Spinal cord (tissue), 10 donors: ENCODE results near the gene ENDOV. TPM values are rescaled to one million over a fixed set of nuclear protein-coding genes. Genes with fewer than 3 reads are reported as not detected.
A peak's percentile ranks its signal among the peaks of the same experiment; 100 is the strongest.

Source experiments
- DNase-seq, 6 donors: peaks; one replicate each; pipeline versions ENCODE4 v3.0.0 to v3.0.0-alpha.2; 2013 to 2015; ENCODE audit warnings: low spot score in 6 of 6, low read depth in 4 of 6
- H3K27ac ChIP-seq: one replicate; pipeline ENCODE4 v1.5.1; 2013; ENCODE audit warnings: low read depth, low read length, control low read depth
- H3K27me3 ChIP-seq: one replicate; pipeline ENCODE4 v1.6.1; 2013; ENCODE audit warnings: low read length; ENCODE audit not compliant: control insufficient read depth, insufficient read depth
- H3K36me3 ChIP-seq: one replicate; pipeline ENCODE4 v1.6.1; 2013; ENCODE audit warnings: low read length; ENCODE audit not compliant: control insufficient read depth, insufficient read depth
- H3K4me1 ChIP-seq: one replicate; pipeline ENCODE4 v1.6.1; 2013; ENCODE audit warnings: low read length; ENCODE audit not compliant: control insufficient read depth, insufficient read depth
- H3K4me3 ChIP-seq: one replicate; pipeline ENCODE4 v1.5.1; 2013; ENCODE audit warnings: low read depth, low read length, control low read depth
- H3K9me3 ChIP-seq: one replicate; pipeline ENCODE4 v1.6.1; 2013; ENCODE audit warnings: low read length; ENCODE audit not compliant: control insufficient read depth, insufficient read depth
- WGBS: methylation state at CpG from one replicate; pipeline ENCODE4 v1.1.5; 2013; ENCODE audit warnings: missing lambda C conversion rate; ENCODE audit not compliant: insufficient coverage; 5-methylcytosine and 5-hydroxymethylcytosine counted together
- long read RNA-seq, 4 donors: transcript quantifications; one replicate each; lab custom pipeline, GENCODE V29; 2026
- polyA plus RNA-seq, 2 donors: library from polyadenylated mRNA; unstranded; fragments of 120-200 nt; gene quantifications; one replicate each; pipeline ENCODE4 v1.2.1, GENCODE V29; 2013; ENCODE audit not compliant: insufficient read length in 2 of 2
- total RNA-seq, 2 donors: library from RNA; depleted of rRNA in 1 of 2; stranded (reverse); fragments of 120-200 nt in 1 of 2; fragments of >200 nt in 1 of 2; gene quantifications; one replicate each; pipeline versions ENCODE4 v1.2.3 to v1.2.4, GENCODE V29; 2013 to 2014
- donor health status: healthy.

ENDOV gene
- total RNA-seq (10 to 100 TPM; 14.3 to 21.2 TPM), polyA plus RNA-seq (10 to 100 TPM; 37.6 to 51.6 TPM)
- long read RNA-seq, donor 1, partial matches to known transcripts, result 14 of 18 reads
- long read RNA-seq, donor 1, other reads (novel, unspliced or antisense), result 0 of 18 reads
- long read RNA-seq, donor 2, result 0 reads
- long read RNA-seq, donor 3, partial matches to known transcripts, result 0 of 1 reads
- long read RNA-seq, donor 3, other reads (novel, unspliced or antisense), result 0 of 1 reads
- long read RNA-seq, donor 4, partial matches to known transcripts, result 0 of 5 reads
- long read RNA-seq, donor 4, other reads (novel, unspliced or antisense), result 0 of 5 reads

GRCh38 chr17:80414803-80415625 lies at the start of gene ENDOV:
Gene ENDOV, plus strand, starts transcription at chr17:80415167. Its CDS starts 28 bp downstream, at chr17:80415195.
- Histone ChIP-seq H3K27ac (peak within 1 kb of the TSS; percentile 100), H3K36me3 (peaks cover 27% of the 10 kb centered on the region), H3K27me3 (no peaks in the 10 kb centered on the region), H3K9me3 (no peaks in the 10 kb centered on the region), H3K4me1 (peaks cover 27% of the 10 kb centered on the region), H3K4me3 (peak within 1 kb of the TSS; percentile 99)
- DNase-seq, result peak; percentile 92 to 99 (median 95)
- WGBS, result under 1% methylated on average over 97 of the region's 97 CpGs

DNA sequence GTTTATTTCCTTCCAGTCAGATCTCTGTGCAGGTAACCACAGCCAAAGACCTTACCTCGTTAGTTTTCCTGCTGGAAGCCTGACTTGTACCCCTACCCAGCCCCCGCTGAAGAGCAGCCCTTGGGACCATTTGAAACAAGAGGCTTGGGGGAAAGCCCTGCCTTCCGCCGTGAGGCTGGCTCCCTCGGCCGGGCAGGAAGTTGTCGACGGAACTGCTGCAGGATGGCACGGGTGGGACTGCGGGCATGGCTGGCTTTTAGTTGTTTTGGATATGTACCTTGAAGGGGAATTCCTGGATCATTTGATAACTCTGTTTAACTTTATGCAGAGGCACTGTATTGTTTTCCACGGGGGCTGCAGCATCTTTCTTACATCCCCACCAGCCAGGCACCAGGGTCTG lies 49.0 kb upstream of the ENDOV start:
- Histone ChIP-seq H3K27me3 (no peaks in the 10 kb centered on the region), H3K4me3 (no peak overlapping the region), H3K27ac (no peak overlapping the region), H3K36me3 (peaks cover 60% of the 10 kb centered on the region), H3K9me3 (no peaks in the 10 kb centered on the region), H3K4me1 (peaks cover 5% of the 10 kb centered on the region)
- no peak for DNase-seq
- WGBS, result 89% methylated on average over 8 of the region's 11 CpGs

DNA sequence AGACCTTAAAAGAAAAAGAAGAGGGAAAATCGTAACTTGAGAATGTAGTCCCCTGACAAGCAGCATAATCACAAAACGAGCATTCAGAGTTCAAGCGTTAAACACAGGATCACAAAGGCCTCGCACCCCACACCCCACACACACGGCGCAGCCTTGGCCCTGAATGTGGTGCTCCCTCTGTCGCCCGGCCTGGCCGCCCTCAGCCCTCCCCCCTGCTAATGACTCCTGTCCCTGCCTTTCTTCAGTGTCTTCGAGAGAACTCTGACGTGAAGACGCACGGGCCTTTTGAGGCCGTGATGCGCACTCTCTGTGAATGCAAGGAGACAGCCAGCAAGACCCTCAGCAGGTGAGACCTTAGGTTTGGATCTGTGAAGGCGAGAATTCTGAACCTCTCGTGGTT lies 47.5 kb upstream of the ENDOV start:
- Histone ChIP-seq H3K4me1 (peaks cover 5% of the 10 kb centered on the region), H3K36me3 (peaks cover 54% of the 10 kb centered on the region), H3K9me3 (no peaks in the 10 kb centered on the region), H3K4me3 (no peak overlapping the region), H3K27me3 (no peaks in the 10 kb centered on the region), H3K27ac (no peak overlapping the region)
- no peak for DNase-seq
- WGBS, result 49% methylated on average over 16 of the region's 17 CpGs

DNA sequence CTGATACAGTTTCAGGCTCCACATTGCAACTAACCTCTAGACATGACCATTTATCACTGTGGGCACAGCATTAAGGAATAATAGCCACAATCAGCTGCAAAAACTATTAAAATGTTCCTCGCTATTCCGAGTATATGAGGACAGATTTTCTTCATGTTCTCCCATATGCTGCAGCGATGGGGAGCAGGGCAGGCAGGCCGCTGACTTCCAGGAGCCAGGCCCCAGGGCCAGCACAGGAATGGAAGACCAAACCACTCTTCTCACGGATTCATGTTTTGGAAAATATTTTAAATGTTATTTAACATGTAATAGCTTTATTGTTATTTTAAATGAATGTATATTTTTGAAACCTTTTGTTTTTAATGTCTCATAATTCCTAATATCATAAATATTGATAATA lies 43.8 kb upstream of the ENDOV start:
- H3K27me3 ChIP-seq, result no peaks in the 10 kb centered on the region
- H3K27ac ChIP-seq, result no peak overlapping the region
- no peaks in the 10 kb centered on the region for H3K4me1 ChIP-seq
- H3K4me3 ChIP-seq, result no peak overlapping the region
- DNase-seq, result no peak
- H3K9me3 ChIP-seq, result no peaks in the 10 kb centered on the region
- 93% methylated on average over 2 of the region's 5 CpGs for WGBS
- peaks cover 48% of the 10 kb centered on the region for H3K36me3 ChIP-seq

DNA sequence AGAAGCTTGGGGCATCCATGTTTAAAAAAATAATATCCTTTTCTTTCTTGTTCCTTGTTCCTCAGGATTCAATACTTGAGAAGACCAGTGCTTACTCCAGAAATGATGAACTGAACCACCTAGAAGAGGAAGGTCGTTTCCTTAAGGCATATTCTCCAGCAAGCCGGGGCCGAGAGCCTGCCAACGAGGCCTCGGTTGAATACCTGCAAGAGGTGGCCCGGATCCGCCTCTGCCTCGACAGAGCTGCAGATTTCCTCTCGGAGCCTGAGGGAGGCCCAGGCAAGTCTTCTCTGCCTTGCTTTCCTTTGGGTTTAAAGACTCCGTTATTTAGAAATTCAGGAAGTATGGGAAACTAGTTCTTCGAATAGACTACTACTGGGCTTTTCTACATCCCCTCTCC lies 42.5 kb upstream of the ENDOV start:
- Histone ChIP-seq H3K9me3 (no peaks in the 10 kb centered on the region), H3K4me1 (no peaks in the 10 kb centered on the region), H3K27me3 (no peaks in the 10 kb centered on the region), H3K36me3 (peaks cover 49% of the 10 kb centered on the region), H3K27ac (no peak overlapping the region), H3K4me3 (no peak overlapping the region)
- WGBS, result 91% methylated on average over 9 of the region's 11 CpGs
- no peak for DNase-seq

DNA sequence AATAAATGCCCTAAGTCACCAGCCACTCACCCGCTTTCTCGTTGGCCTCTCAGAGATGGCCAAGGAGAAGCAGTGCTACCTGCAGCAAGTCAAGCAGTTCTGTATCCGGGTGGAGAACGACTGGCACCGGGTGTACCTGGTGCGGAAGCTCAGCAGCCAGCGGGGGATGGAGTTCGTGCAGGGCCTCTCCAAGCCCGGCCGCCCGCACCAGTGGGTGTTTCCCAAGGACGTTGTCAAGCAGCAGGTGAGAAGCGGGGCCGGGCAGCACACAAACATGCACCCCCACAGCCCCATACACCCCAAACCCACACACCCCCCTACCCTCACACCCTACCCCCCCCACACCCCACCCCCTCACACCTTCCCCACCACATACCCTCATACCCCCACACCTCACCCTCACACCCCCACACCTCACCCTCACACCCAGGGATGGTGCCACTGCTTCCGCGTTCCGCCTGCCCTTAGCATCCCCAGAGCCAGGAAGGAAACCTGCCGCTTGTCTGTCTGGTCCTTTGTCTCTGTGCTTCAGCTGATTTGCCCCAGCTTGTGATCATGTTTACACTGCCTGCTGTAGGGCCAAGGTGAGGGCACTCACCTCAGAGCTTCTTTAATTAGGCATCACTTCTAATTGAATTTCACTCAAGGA lies 41.9 kb upstream of the ENDOV start:
- Histone ChIP-seq H3K36me3 (peaks cover 49% of the 10 kb centered on the region), H3K27ac (no peak overlapping the region), H3K4me1 (no peaks in the 10 kb centered on the region), H3K9me3 (no peaks in the 10 kb centered on the region), H3K27me3 (no peaks in the 10 kb centered on the region), H3K4me3 (no peak overlapping the region)
- no peak for DNase-seq
- WGBS, result 92% methylated on average over 18 of the region's 18 CpGs

DNA sequence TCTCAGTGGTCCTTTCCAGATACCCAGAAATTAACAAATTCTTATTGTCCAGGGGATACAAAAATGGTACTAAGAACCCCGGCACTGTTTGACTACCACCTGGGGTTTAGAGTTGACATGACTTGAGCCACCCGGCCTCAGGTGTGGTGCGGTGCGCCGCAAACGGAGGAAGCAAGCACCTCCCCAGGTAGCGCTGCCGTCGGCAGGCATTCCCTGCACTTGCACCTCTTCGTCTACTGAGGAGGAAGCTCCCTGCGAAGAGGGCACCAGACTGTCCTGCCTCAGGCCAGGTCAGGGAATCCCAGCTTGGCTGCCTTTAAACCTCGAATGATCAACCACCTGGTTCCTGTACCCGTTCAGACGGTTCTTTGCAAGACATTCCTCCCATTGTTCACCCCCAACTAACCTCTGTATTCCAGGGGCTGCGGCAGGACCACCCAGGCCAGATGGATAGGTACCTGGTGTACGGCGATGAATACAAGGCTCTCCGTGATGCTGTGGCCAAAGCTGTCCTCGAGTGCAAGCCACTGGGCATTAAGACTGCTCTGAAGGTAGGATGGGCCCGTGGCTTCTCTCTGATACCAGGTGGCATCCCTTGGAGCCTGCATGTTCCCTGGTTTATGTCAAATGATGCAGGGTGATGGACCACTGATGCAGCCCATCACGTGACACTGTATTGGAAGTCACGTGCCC lies 40.8 kb upstream of the ENDOV start:
- no peak overlapping the region for H3K27ac ChIP-seq

DNA sequence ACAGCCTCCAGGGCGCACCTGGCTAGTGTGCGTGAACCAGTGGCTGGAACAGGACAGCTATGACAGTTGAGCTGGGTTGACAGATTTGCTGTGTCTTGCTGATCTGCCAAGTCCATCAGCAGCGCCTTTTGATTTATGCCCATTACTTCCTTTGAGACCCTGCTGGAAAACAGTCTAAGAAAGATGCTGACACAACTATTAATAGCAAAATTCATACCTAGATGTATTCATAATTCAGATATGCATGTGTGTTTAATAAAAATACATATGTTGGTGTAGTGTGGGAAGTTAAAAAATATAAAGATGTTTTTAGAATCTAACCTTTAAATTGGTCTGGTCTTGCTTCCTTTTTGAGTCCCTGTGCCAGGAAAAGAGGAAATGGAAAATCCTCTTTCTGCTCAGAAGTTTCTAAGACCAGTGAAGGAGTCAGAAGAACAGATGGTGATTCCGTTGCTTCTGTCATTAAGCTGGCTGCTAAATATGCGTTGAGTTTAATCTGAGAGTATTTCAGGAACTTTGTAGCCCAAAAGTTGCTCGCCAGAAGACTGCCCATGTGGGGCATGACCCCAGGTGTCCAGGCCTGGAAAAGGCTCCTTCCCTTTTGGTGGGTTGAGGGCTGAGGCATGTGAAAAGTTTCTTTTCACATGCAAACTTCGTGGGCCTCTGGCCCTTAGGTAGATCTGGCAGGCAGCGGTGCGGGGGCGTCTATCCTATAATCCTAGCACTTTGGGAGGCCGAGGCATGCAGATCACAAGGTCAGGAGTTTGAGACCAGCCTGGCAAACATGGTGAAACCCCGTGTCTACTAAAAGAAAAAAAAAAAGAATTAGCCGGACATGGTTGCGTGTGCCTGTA lies 40.0 kb upstream of the ENDOV start:
- no peak for DNase-seq
- WGBS, result 77% methylated on average over 12 of the region's 14 CpGs
- no peak overlapping the region for H3K4me3 ChIP-seq
- H3K36me3 ChIP-seq, result peaks cover 45% of the 10 kb centered on the region
- H3K27ac ChIP-seq, result no peak overlapping the region
- H3K27me3 ChIP-seq, result no peaks in the 10 kb centered on the region
- H3K9me3 ChIP-seq, result no peaks in the 10 kb centered on the region
- no peaks in the 10 kb centered on the region for H3K4me1 ChIP-seq

More for the DNA sequence above, 40.8 kb upstream of the ENDOV start:
- H3K9me3 ChIP-seq, result no peaks in the 10 kb centered on the region
- no peaks in the 10 kb centered on the region for H3K27me3 ChIP-seq
- no peaks in the 10 kb centered on the region for H3K4me1 ChIP-seq
- peaks cover 48% of the 10 kb centered on the region for H3K36me3 ChIP-seq
- 93% methylated on average over 22 of the region's 22 CpGs for WGBS
- H3K4me3 ChIP-seq, result no peak overlapping the region
- DNase-seq, result no peak
